Ishikawa (cell line): ENCODE data around the gene PRCC.

Source experiments
- CEBPB ChIP-seq: IDR thresholded peaks from 2 replicates; pipeline ENCODE4 v1.6.1; 2012
- CREB1 ChIP-seq: IDR thresholded peaks from 2 replicates; pipeline ENCODE4 v1.6.1; 2012; ENCODE audit warnings: low read depth
- EGR1 ChIP-seq: IDR thresholded peaks from 2 replicates; pipeline ENCODE4 v1.6.1; 2012
- EP300 ChIP-seq: IDR thresholded peaks from 2 replicates; pipeline ENCODE4 v1.6.1; 2012; ENCODE audit warnings: borderline replicate concordance
- FOXM1 ChIP-seq: IDR thresholded peaks from 2 replicates; pipeline ENCODE4 v1.6.1; 2012; ENCODE audit warnings: low read depth, borderline replicate concordance
- NFIC ChIP-seq: IDR thresholded peaks from 2 replicates; pipeline ENCODE4 v1.6.1; 2012
- RAD21 ChIP-seq: IDR thresholded peaks from 2 replicates; pipeline ENCODE4 v1.6.1; 2012; ENCODE audit warnings: low read depth
- TAF1 ChIP-seq: IDR thresholded peaks from 2 replicates; pipeline ENCODE4 v1.6.1; 2012; ENCODE audit warnings: low read depth, mild to moderate bottlenecking
- TCF12 ChIP-seq: IDR thresholded peaks from 2 replicates; pipeline ENCODE4 v1.6.1; 2012; ENCODE audit warnings: low read depth
- TEAD4 ChIP-seq: IDR thresholded peaks from 2 replicates; pipeline ENCODE4 v1.6.1; 2012
- YY1 ChIP-seq: IDR thresholded peaks from 2 replicates; pipeline ENCODE4 v1.6.1; 2012; ENCODE audit warnings: low read depth
- ZBTB7A ChIP-seq: IDR thresholded peaks from 2 replicates; pipeline ENCODE4 v1.6.1; 2012; ENCODE audit warnings: low read depth
- TF ChIP-seq, protein P1 (sequence below): IDR thresholded peaks from 2 replicates; pipeline ENCODE4 v1.6.1; 2012
- TF ChIP-seq, protein P2 (sequence below): IDR thresholded peaks from 2 replicates; pipeline ENCODE4 v1.6.1; 2012; ENCODE audit warnings: low read depth, mild to moderate bottlenecking
- TF ChIP-seq, protein P3 (sequence below): IDR thresholded peaks from 2 replicates; pipeline ENCODE4 v1.6.1; 2012

The PRCC gene, protein sequence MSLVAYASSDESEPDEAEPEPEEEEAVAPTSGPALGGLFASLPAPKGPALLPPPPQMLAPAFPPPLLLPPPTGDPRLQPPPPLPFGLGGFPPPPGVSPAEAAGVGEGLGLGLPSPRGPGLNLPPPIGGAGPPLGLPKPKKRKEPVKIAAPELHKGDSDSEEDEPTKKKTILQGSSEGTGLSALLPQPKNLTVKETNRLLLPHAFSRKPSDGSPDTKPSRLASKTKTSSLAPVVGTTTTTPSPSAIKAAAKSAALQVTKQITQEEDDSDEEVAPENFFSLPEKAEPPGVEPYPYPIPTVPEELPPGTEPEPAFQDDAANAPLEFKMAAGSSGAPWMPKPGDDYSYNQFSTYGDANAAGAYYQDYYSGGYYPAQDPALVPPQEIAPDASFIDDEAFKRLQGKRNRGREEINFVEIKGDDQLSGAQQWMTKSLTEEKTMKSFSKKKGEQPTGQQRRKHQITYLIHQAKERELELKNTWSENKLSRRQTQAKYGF

DNA sequence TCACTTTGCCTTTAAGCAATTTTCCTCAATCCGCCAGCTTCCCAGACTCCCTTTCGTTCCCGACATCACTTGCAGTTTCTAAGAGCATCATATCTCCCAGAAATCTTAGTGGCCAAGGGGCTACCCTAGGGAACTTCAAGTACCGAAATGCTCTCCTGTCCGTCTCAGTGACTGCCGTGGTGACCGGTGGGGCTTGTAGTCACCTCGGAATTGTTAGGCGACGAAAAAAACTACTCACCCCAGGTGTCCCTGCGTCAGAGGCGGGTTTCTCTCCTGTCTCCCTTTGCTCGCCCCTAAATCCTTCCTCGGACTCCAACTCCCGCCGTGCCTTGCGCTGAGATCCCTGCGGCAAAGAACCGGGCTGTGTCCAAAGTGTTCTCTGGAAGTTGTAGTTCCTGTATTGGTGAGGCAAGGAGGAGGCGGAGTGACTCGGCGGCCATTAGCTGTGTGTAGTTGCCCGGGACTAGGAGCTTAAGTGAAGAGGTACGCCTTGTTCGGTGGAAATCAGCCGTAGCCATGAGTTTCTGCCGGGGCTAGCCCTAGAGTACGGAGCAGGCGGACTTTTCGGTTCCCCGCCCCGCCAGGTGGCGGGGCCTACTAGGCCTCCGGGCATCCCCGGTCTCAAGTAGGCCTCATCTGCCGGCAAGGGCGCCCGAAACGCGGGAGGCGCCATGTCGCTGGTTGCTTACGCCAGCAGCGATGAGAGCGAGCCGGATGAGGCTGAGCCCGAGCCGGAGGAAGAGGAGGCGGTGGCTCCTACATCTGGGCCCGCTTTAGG, at the start of gene PRCC:
TSS of gene PRCC (plus strand) at position 435 of the 778 bp plus-strand sequence. CDS start at position 672, 237 bp downstream.
- TF ChIP-seq YY1 (peak; percentile 91), ZBTB7A (no peak), RAD21 (peak; percentile 26; the same call in 1 of the 2 replicates), CREB1 (peak; percentile 84), FOXM1 (no peak), TCF12 (peak; percentile 83), NFIC (no peak; the same call in 1 of the 2 replicates), TEAD4 (0 out of 2 replicates have a peak, but pooled peaks have one; percentile 30), EGR1 (peak; percentile 16; the same call in 1 of the 2 replicates), TAF1 (peak; percentile 72), EP300 (no peak), CEBPB (no peak; the same call in 1 of the 2 replicates)
- TF ChIP-seq, protein P1, sequence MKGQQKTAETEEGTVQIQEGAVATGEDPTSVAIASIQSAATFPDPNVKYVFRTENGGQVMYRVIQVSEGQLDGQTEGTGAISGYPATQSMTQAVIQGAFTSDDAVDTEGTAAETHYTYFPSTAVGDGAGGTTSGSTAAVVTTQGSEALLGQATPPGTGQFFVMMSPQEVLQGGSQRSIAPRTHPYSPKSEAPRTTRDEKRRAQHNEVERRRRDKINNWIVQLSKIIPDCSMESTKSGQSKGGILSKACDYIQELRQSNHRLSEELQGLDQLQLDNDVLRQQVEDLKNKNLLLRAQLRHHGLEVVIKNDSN: no peak
- TF ChIP-seq, protein P2, sequence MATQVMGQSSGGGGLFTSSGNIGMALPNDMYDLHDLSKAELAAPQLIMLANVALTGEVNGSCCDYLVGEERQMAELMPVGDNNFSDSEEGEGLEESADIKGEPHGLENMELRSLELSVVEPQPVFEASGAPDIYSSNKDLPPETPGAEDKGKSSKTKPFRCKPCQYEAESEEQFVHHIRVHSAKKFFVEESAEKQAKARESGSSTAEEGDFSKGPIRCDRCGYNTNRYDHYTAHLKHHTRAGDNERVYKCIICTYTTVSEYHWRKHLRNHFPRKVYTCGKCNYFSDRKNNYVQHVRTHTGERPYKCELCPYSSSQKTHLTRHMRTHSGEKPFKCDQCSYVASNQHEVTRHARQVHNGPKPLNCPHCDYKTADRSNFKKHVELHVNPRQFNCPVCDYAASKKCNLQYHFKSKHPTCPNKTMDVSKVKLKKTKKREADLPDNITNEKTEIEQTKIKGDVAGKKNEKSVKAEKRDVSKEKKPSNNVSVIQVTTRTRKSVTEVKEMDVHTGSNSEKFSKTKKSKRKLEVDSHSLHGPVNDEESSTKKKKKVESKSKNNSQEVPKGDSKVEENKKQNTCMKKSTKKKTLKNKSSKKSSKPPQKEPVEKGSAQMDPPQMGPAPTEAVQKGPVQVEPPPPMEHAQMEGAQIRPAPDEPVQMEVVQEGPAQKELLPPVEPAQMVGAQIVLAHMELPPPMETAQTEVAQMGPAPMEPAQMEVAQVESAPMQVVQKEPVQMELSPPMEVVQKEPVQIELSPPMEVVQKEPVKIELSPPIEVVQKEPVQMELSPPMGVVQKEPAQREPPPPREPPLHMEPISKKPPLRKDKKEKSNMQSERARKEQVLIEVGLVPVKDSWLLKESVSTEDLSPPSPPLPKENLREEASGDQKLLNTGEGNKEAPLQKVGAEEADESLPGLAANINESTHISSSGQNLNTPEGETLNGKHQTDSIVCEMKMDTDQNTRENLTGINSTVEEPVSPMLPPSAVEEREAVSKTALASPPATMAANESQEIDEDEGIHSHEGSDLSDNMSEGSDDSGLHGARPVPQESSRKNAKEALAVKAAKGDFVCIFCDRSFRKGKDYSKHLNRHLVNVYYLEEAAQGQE: no peak
- TF ChIP-seq, protein P3, sequence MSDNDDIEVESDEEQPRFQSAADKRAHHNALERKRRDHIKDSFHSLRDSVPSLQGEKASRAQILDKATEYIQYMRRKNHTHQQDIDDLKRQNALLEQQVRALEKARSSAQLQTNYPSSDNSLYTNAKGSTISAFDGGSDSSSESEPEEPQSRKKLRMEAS: no peak

DNA sequence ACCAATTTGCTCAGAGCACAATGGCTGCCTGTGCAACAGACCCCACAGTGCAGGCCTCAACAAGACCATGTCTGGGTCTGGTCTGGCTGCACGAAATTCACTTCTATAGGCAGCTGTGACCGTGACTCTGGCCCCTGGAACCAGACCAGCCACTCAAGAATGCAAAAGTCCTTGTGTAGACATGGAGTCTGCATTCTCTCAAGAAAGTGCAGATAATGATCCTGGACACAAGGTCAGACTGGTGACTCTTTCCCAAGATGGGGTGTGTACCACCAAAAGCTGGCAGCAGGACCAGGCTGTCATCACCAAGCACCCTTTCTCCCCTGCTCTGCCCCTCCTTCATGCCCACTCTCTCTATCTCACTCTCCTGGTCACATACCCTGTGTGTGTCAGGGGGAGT, 46.2 kb upstream of the PRCC start:
- TF ChIP-seq CREB1 (no peak), FOXM1 (no peak), TEAD4 (no peak), NFIC (no peak), TAF1 (no peak), RAD21 (no peak), EGR1 (no peak)

DNA sequence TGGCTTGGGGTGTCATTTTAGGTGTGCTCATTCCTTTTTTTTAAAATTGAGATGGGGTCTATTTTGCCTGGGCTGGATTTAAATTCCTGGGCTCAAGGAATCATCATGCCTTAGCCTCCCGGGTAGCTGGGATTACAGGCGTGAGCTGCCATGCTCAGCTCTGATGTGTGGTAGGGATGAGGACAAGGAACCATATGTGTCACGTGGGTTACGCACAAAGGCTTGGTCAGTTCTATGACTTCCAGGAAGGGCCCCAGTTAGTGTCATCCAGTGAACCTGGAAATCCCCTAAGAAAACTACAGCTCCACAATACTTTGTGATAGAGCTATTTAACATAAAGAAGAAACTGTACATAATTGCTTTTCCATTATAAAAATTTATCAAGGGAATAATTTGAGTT, 45.8 kb upstream of the PRCC start:
- TF ChIP-seq TEAD4: no peak
- TF ChIP-seq TAF1: no peak
- TF ChIP-seq, protein P3: no peak
- no peak for TF ChIP-seq EP300
- TF ChIP-seq, protein P2: no peak
- no peak for TF ChIP-seq NFIC
- no peak for TF ChIP-seq YY1
- no peak for TF ChIP-seq CREB1
- TF ChIP-seq, protein P1: no peak
- TF ChIP-seq TCF12: no peak
- TF ChIP-seq CEBPB: no peak
- TF ChIP-seq EGR1: no peak
- TF ChIP-seq ZBTB7A: no peak
- TF ChIP-seq FOXM1: no peak

DNA sequence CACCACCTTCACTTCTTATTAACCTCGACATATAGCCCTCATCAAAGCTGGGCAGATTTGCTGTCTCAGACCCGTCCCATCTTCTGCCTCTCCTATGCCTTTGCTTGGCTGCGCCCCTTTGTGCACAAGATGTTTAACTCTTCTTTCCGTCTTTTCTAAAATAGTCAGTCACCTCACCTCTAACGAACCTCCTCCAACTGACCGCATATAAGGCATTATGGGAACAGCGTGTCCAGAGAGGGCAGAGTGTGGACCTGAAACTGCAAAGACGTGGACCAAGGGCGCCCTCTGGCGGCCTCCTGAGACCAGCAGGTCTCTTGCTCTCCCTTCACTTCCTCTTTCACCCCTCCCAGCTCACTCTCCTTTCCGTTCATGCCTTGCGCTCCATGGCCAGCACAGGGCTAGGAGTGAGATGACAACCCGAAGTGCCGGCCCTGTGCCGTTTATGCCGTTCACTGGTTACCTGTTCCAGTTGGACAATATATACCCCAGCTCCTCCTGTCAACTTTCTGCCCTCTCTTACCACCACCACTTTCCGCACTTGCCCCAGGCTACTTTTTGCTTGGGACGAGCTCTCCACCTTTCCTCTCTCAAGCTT, 41.6 kb upstream of the PRCC start:
- no peak for TF ChIP-seq NFIC
- TF ChIP-seq TEAD4: no peak
- peak; percentile 84 for TF ChIP-seq RAD21
- no peak for TF ChIP-seq CEBPB
